Measurements from ENCODE around the gene MACROH2A1. TPM values are rescaled to one million over a fixed set of nuclear protein-coding genes. Genes with fewer than 3 reads are reported as not detected.

Gene MACROH2A1
- total and polyA plus RNA-seq, 2 experiments from 2014 or later = 64.9 to 81.6 TPM

DNA sequence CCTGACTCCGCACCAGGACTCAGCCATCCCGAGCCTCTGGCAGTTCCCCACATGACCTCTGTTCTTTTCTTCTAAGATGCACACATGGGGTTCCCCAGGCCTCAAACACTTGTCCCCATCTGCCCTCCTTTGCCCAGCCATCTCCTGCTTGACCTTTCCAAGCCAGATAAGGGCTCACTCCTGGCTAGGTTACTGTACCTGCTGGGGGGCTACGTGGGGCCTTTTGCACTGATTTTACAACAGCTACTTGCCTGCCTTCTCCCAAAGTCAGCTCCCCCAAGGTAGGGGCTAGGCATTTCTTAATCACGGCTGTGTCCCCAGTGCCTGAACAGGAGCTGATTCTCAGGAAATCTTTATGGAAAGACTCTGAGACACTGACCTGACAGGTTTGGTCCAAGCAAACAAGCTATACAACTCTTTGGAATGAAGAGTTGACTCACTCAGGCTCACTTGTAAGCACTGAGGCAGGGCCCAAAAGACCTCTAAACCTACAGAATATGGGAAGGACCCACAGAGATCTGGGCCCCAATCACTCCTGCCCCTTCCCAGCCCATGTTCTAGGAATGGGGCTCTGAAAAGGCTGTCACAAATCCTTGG, 2.5 kb downstream of the MACROH2A1 start:
- H3K4me1 Mint-ChIP-seq = peaks cover 54% of the 10 kb centered on the region
- peaks cover 56% of the 10 kb centered on the region for H4K20me1 ChIP-seq (replicated peaks; ENCODE audit: insufficient read depth)
- no peak for ATAC-seq

More for the DNA sequence above, 2.5 kb downstream of the MACROH2A1 start:
- H3K4me2 ChIP-seq = peak overlapping the region; percentile 88; the same call in 1 of the 2 replicates
- H3K4me3 ChIP-seq = no peak overlapping the region
- Mint-ChIP-seq H3K36me3 (ENCODE audit: low read depth) (peaks cover 9% of the 10 kb centered on the region; the same call in 2 of the 3 replicates), H3K27me3 (ENCODE audit: insufficient read depth, low read depth, poor library complexity) (peaks cover 26% of the 10 kb centered on the region), H3K27ac (no peak overlapping the region), H3K4me3 (no peak overlapping the region), H3K9me3 (no peaks in the 10 kb centered on the region; the same call in 2 of the 3 replicates)
- peaks cover 32% of the 10 kb centered on the region for H3K4me1 ChIP-seq (ENCODE audit: insufficient read depth)
- H2AFZ ChIP-seq = no peak overlapping the region
- H3K27me3 ChIP-seq (ENCODE audit: insufficient read depth) = peaks cover 58% of the 10 kb centered on the region
- no peak for DNase-seq (ENCODE audit: low spot score)
- H3K9me2 ChIP-seq (ENCODE audit: insufficient read depth) = no peaks in the 10 kb centered on the region
- H3F3A ChIP-seq (replicated peaks; ENCODE audit: low read depth) = peaks cover 15% of the 10 kb centered on the region
- H3K27ac ChIP-seq (ENCODE audit: low read depth) = no peak overlapping the region
- TF ChIP-seq CREB1 (CRISPR knock-in tag; IDR thresholded peaks at IDR 0.05; ENCODE audit: low read depth) = no peak
- TF ChIP-seq ZNF331 (CRISPR knock-in tag; IDR thresholded peaks at IDR 0.05; ENCODE audit: low read depth) = no peak
- no peak for TF ChIP-seq ZNF114 (CRISPR knock-in tag; IDR thresholded peaks at IDR 0.05)
- TF ChIP-seq, protein P1, sequence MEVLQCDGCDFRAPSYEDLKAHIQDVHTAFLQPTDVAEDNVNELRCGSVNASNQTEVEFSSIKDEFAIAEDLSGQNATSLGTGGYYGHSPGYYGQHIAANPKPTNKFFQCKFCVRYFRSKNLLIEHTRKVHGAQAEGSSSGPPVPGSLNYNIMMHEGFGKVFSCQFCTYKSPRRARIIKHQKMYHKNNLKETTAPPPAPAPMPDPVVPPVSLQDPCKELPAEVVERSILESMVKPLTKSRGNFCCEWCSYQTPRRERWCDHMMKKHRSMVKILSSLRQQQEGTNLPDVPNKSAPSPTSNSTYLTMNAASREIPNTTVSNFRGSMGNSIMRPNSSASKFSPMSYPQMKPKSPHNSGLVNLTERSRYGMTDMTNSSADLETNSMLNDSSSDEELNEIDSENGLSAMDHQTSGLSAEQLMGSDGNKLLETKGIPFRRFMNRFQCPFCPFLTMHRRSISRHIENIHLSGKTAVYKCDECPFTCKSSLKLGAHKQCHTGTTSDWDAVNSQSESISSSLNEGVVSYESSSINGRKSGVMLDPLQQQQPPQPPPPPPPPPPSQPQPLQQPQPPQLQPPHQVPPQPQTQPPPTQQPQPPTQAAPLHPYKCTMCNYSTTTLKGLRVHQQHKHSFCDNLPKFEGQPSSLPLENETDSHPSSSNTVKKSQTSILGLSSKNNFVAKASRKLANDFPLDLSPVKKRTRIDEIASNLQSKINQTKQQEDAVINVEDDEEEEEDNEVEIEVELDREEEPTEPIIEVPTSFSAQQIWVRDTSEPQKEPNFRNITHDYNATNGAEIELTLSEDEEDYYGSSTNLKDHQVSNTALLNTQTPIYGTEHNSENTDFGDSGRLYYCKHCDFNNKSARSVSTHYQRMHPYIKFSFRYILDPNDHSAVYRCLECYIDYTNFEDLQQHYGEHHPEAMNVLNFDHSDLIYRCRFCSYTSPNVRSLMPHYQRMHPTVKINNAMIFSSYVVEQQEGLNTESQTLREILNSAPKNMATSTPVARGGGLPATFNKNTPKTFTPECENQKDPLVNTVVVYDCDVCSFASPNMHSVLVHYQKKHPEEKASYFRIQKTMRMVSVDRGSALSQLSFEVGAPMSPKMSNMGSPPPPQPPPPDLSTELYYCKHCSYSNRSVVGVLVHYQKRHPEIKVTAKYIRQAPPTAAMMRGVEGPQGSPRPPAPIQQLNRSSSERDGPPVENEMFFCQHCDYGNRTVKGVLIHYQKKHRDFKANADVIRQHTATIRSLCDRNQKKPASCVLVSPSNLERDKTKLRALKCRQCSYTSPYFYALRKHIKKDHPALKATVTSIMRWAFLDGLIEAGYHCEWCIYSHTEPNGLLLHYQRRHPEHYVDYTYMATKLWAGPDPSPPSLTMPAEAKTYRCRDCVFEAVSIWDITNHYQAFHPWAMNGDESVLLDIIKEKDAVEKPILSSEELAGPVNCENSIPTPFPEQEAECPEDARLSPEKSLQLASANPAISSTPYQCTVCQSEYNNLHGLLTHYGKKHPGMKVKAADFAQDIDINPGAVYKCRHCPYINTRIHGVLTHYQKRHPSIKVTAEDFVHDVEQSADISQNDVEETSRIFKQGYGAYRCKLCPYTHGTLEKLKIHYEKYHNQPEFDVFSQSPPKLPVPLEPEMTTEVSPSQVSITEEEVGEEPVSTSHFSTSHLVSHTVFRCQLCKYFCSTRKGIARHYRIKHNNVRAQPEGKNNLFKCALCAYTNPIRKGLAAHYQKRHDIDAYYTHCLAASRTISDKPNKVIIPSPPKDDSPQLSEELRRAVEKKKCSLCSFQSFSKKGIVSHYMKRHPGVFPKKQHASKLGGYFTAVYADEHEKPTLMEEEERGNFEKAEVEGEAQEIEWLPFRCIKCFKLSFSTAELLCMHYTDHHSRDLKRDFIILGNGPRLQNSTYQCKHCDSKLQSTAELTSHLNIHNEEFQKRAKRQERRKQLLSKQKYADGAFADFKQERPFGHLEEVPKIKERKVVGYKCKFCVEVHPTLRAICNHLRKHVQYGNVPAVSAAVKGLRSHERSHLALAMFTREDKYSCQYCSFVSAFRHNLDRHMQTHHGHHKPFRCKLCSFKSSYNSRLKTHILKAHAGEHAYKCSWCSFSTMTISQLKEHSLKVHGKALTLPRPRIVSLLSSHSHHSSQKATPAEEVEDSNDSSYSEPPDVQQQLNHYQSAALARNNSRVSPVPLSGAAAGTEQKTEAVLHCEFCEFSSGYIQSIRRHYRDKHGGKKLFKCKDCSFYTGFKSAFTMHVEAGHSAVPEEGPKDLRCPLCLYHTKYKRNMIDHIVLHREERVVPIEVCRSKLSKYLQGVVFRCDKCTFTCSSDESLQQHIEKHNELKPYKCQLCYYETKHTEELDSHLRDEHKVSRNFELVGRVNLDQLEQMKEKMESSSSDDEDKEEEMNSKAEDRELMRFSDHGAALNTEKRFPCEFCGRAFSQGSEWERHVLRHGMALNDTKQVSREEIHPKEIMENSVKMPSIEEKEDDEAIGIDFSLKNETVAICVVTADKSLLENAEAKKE (CRISPR knock-in tag; IDR thresholded peaks at IDR 0.05) = no peak
- no peak for TF ChIP-seq EZH2phosphoT487 (IDR thresholded peaks at IDR 0.05; ENCODE audit: unreplicated experiment)
- TF ChIP-seq, protein P2, sequence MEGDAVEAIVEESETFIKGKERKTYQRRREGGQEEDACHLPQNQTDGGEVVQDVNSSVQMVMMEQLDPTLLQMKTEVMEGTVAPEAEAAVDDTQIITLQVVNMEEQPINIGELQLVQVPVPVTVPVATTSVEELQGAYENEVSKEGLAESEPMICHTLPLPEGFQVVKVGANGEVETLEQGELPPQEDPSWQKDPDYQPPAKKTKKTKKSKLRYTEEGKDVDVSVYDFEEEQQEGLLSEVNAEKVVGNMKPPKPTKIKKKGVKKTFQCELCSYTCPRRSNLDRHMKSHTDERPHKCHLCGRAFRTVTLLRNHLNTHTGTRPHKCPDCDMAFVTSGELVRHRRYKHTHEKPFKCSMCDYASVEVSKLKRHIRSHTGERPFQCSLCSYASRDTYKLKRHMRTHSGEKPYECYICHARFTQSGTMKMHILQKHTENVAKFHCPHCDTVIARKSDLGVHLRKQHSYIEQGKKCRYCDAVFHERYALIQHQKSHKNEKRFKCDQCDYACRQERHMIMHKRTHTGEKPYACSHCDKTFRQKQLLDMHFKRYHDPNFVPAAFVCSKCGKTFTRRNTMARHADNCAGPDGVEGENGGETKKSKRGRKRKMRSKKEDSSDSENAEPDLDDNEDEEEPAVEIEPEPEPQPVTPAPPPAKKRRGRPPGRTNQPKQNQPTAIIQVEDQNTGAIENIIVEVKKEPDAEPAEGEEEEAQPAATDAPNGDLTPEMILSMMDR (conservative IDR thresholded peaks at IDR 0.05; ENCODE audit: low read depth in 2 of 2) = no peak
- TF ChIP-seq EZH2 (IDR thresholded peaks at IDR 0.05; ENCODE audit: low read depth, unreplicated experiment) = no peak
- TF ChIP-seq POLR2AphosphoS5 (IDR thresholded peaks at IDR 0.05; ENCODE audit: low read depth) = no peak
- TF ChIP-seq STAT1 (IDR thresholded peaks at IDR 0.05; ENCODE audit: unreplicated experiment) = no peak
- TF ChIP-seq NANOG (IDR thresholded peaks at IDR 0.05; ENCODE audit: borderline replicate concordance) = no peak
- no peak for TF ChIP-seq REST (IDR thresholded peaks at IDR 0.05; ENCODE audit: unreplicated experiment)
- H3K79me2 ChIP-seq (replicated peaks; ENCODE audit: insufficient read depth) = peaks cover 52% of the 10 kb centered on the region
- no peaks in the 10 kb centered on the region for H3K36me3 ChIP-seq (ENCODE audit: insufficient read depth)

Measured in GM23338 (cell line).